ENCODE results near the gene CCDC158. TPM values are rescaled to one million over a fixed set of nuclear protein-coding genes. Genes with fewer than 3 reads are reported as not detected.
"Not testable (repeated sequence)": the region's sequence is repeated elsewhere in the genome, so short reads cannot be mapped to it uniquely, and the experiment has no call there.

Gene CCDC158
- total and polyA plus RNA-seq, 5 donors from 2014 or later, result not detected

GRCh38 chr4:76454073-76454472 lies 33.1 kb upstream of the CCDC158 start:
- not testable (repeated sequence) for H3K27ac ChIP-seq (ENCODE audit: insufficient read depth, low read length, poor library complexity, severe bottlenecking); H3K27ac Mint-ChIP-seq; H3K4me3 Mint-ChIP-seq; H3K27me3 Mint-ChIP-seq; H3K4me1 Mint-ChIP-seq; H3K27me3 ChIP-seq (ENCODE audit: control insufficient read depth, insufficient read depth, low read length); H3K4me3 ChIP-seq (ENCODE audit: low read depth, low read length); ATAC-seq (ENCODE audit: low read depth in 2 of 2); H3K9me3 Mint-ChIP-seq; H3K36me3 ChIP-seq (ENCODE audit: control insufficient read depth, insufficient read depth, low read length); H3K36me3 Mint-ChIP-seq; H3K4me1 ChIP-seq (ENCODE audit: control insufficient read depth, insufficient read depth, low read length, poor library complexity, severe bottlenecking); H3K9me3 ChIP-seq (ENCODE audit: control insufficient read depth in 2 of 2, low read length in 2 of 2); DNase-seq

DNA sequence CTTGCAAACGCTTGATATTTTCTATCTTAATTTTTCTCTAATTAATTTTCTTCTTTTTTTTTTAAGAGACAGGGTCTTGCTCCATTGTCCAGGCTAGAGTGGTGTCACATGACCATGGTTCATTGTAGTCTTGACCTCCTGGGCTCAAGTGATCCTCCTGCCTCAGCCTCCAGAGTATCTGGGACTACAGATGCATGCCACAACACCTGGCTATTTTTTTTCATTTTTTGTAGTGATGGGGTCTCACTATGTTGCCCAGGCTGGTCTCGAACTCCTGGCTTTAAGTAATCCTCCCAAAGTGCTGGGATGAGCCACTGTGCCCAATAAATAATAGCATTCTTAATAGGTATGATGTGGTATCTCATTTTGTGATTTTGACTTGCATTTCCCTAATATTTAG lies 32.3 kb upstream of the CCDC158 start:
- no peaks in the 10 kb centered on the region for H3K36me3 ChIP-seq (ENCODE audit: control insufficient read depth, insufficient read depth, low read length)
- H3K4me1 Mint-ChIP-seq, result no peaks in the 10 kb centered on the region
- H3K36me3 Mint-ChIP-seq, result no peaks in the 10 kb centered on the region
- H3K9me3 Mint-ChIP-seq, result peaks cover 0 to 3% (median 0%) of the 10 kb centered on the region in 7 donors
- H3K27ac Mint-ChIP-seq, result no peak overlapping the region
- peaks cover 8% of the 10 kb centered on the region for H3K27me3 Mint-ChIP-seq
- H3K4me1 ChIP-seq (ENCODE audit: control insufficient read depth, insufficient read depth, low read length, poor library complexity, severe bottlenecking), result no peaks in the 10 kb centered on the region
- H3K4me3 ChIP-seq (ENCODE audit: low read depth, low read length), result no peak overlapping the region
- no peaks in the 10 kb centered on the region for H3K9me3 ChIP-seq (ENCODE audit: control insufficient read depth in 2 of 2, low read length in 2 of 2)
- no peak for ATAC-seq (ENCODE audit: low read depth in 2 of 2)
- DNase-seq, result no peak
- H3K27me3 ChIP-seq (ENCODE audit: control insufficient read depth, insufficient read depth, low read length), result peaks cover 2% of the 10 kb centered on the region
- no peak overlapping the region for H3K4me3 Mint-ChIP-seq
- H3K27ac ChIP-seq (ENCODE audit: insufficient read depth, low read length, poor library complexity, severe bottlenecking), result no peak overlapping the region

DNA sequence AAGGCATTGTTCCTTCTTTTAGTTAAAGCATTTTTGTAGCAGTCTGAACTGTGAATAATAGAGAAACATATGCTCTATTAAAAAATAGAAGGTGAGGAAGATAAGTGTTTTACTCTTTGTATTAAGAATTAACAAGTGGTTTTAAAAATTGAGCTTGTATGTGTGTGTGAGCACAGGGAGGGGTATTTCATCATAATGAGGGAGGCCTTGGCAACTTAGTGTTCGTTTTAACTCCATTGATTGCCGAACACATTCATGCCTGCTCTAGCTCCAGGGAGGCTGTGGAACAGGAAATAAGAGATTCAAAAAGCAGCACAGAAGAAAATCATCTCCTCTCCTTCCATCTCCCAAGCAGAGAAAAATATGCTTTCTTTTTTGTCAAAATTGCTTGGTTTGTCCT lies 28.9 kb upstream of the CCDC158 start:
- H3K4me3 Mint-ChIP-seq, result no peak overlapping the region
- Histone ChIP-seq H3K9me3 (ENCODE audit: control insufficient read depth in 2 of 2, low read length in 2 of 2) (no peaks in the 10 kb centered on the region), H3K27me3 (ENCODE audit: control insufficient read depth, insufficient read depth, low read length) (peaks cover 3% of the 10 kb centered on the region), H3K27ac (ENCODE audit: insufficient read depth, low read length, poor library complexity, severe bottlenecking) (no peak overlapping the region), H3K4me3 (ENCODE audit: low read depth, low read length) (no peak overlapping the region), H3K36me3 (ENCODE audit: control insufficient read depth, insufficient read depth, low read length) (no peaks in the 10 kb centered on the region), H3K4me1 (ENCODE audit: control insufficient read depth, insufficient read depth, low read length, poor library complexity, severe bottlenecking) (no peaks in the 10 kb centered on the region)
- peaks cover 12% of the 10 kb centered on the region for H3K27me3 Mint-ChIP-seq
- no peaks in the 10 kb centered on the region for H3K36me3 Mint-ChIP-seq
- DNase-seq, result no peak
- no peaks in the 10 kb centered on the region for H3K4me1 Mint-ChIP-seq
- ATAC-seq (ENCODE audit: low read depth in 2 of 2), result no peak
- H3K9me3 Mint-ChIP-seq, result peaks cover 0 to 1% (median 0%) of the 10 kb centered on the region in 7 donors
- H3K27ac Mint-ChIP-seq, result no peak overlapping the region

DNA sequence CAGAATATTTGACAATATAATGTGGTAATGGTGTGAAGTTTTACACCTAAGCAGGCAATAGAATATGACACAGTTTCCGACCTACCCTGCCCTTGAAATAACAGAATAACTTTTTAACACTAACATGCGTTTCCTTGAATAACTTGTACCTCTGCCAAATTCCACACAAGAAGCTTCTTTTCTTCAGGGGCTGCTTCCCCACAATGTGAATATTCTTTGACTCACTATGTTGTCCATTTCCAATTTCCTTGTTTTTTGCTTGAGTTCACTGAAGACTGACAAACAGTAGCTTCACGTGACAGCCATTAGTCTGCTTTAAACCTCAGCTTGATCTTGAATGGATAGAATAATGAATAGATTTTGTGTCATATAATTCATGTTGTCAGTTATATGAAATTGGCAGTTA lies 28.4 kb upstream of the CCDC158 start:
- ATAC-seq (ENCODE audit: low read depth in 2 of 2), result no peak
- Mint-ChIP-seq H3K27me3 (peaks cover 12% of the 10 kb centered on the region), H3K27ac (no peak overlapping the region), H3K9me3 (peaks cover 0 to 1% (median 0%) of the 10 kb centered on the region in 7 donors), H3K36me3 (no peaks in the 10 kb centered on the region), H3K4me1 (no peaks in the 10 kb centered on the region), H3K4me3 (no peak overlapping the region)
- H3K27ac ChIP-seq (ENCODE audit: insufficient read depth, low read length, poor library complexity, severe bottlenecking), result no peak overlapping the region
- H3K9me3 ChIP-seq (ENCODE audit: control insufficient read depth in 2 of 2, low read length in 2 of 2), result no peaks in the 10 kb centered on the region
- H3K36me3 ChIP-seq (ENCODE audit: control insufficient read depth, insufficient read depth, low read length), result no peaks in the 10 kb centered on the region
- H3K27me3 ChIP-seq (ENCODE audit: control insufficient read depth, insufficient read depth, low read length), result peaks cover 3% of the 10 kb centered on the region
- H3K4me1 ChIP-seq (ENCODE audit: control insufficient read depth, insufficient read depth, low read length, poor library complexity, severe bottlenecking), result no peaks in the 10 kb centered on the region
- DNase-seq, result no peak
- no peak overlapping the region for H3K4me3 ChIP-seq (ENCODE audit: low read depth, low read length)

DNA sequence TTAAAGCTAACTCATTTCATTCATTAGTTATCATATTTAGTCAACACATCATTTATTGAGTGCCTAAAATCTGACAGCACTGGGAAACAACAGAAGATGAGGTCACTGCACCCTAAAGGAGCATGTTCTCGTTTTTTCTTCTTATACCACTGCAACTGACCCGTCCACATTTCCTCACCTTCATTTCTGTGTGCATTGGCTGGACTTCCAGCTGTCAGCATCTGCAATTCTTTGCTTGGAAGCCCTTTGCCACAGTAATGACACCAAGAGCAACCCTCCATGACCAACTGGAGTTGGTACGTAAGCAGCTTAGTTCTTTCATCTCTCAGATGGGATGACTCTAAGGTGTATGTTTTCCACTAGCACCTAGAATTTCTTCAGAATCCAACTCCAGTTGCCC lies 27.3 kb upstream of the CCDC158 start:
- H3K4me3 ChIP-seq (ENCODE audit: low read depth, low read length), result no peak overlapping the region
- peaks cover 12% of the 10 kb centered on the region for H3K27me3 Mint-ChIP-seq
- peaks cover 3% of the 10 kb centered on the region for H3K27me3 ChIP-seq (ENCODE audit: control insufficient read depth, insufficient read depth, low read length)
- no peak overlapping the region for H3K27ac ChIP-seq (ENCODE audit: insufficient read depth, low read length, poor library complexity, severe bottlenecking)
- peaks cover 0 to 1% (median 0%) of the 10 kb centered on the region in 7 donors for H3K9me3 Mint-ChIP-seq
- H3K4me1 ChIP-seq (ENCODE audit: control insufficient read depth, insufficient read depth, low read length, poor library complexity, severe bottlenecking), result no peaks in the 10 kb centered on the region
- no peak overlapping the region for H3K27ac Mint-ChIP-seq
- DNase-seq (no peak), ATAC-seq (ENCODE audit: low read depth in 2 of 2) (no peak)
- no peaks in the 10 kb centered on the region for H3K4me1 Mint-ChIP-seq
- no peaks in the 10 kb centered on the region for H3K36me3 Mint-ChIP-seq
- H3K9me3 ChIP-seq (ENCODE audit: control insufficient read depth in 2 of 2, low read length in 2 of 2), result no peaks in the 10 kb centered on the region
- H3K36me3 ChIP-seq (ENCODE audit: control insufficient read depth, insufficient read depth, low read length), result no peaks in the 10 kb centered on the region
- no peak overlapping the region for H3K4me3 Mint-ChIP-seq

- Mint-ChIP-seq H3K27ac (no peak overlapping the region), H3K4me1 (no peaks in the 10 kb centered on the region), H3K36me3 (no peaks in the 10 kb centered on the region), H3K4me3 (no peak overlapping the region), H3K9me3 (peaks cover 0 to 1% (median 0%) of the 10 kb centered on the region in 7 donors), H3K27me3 (peaks cover 9% of the 10 kb centered on the region)
- H3K27me3 ChIP-seq (ENCODE audit: control insufficient read depth, insufficient read depth, low read length), result peaks cover 3% of the 10 kb centered on the region
- no peak overlapping the region for H3K4me3 ChIP-seq (ENCODE audit: low read depth, low read length)
- ATAC-seq (ENCODE audit: low read depth in 2 of 2) (no peak), DNase-seq (no peak)
- no peak overlapping the region for H3K27ac ChIP-seq (ENCODE audit: insufficient read depth, low read length, poor library complexity, severe bottlenecking)
- no peaks in the 10 kb centered on the region for H3K9me3 ChIP-seq (ENCODE audit: control insufficient read depth in 2 of 2, low read length in 2 of 2)
- H3K36me3 ChIP-seq (ENCODE audit: control insufficient read depth, insufficient read depth, low read length), result no peaks in the 10 kb centered on the region
- no peaks in the 10 kb centered on the region for H3K4me1 ChIP-seq (ENCODE audit: control insufficient read depth, insufficient read depth, low read length, poor library complexity, severe bottlenecking)
Measured at GRCh38 chr4:76447393-76447851, 26.5 kb upstream of the CCDC158 start.

DNA sequence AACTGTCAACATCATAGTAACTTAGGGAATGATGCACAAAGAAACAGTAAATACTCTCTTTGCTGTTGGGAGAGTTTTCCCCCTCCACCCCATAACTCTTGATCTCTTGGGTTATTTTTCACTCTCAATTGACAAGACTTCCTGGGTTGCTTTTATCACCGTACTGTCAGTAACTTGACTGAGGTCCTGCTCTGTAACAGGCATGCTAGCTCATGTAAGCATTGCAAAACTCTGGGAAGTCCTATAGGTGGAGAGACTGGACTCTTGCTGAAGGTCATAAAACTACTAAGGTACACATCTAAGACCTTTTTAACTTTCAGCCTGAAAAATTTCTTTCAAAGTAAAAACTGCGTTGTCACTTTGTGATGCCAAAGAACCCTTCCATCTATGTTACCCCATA lies 25.0 kb upstream of the CCDC158 start:
- H3K27me3 Mint-ChIP-seq, result peaks cover 6% of the 10 kb centered on the region
- no peak for DNase-seq
- no peak overlapping the region for H3K4me3 ChIP-seq (ENCODE audit: low read depth, low read length)

GRCh38 chr4:76443376-76443775 lies 22.4 kb upstream of the CCDC158 start:
- Histone ChIP-seq H3K4me1 (ENCODE audit: control insufficient read depth, insufficient read depth, low read length, poor library complexity, severe bottlenecking) (no peaks in the 10 kb centered on the region), H3K9me3 (ENCODE audit: control insufficient read depth in 2 of 2, low read length in 2 of 2) (no peaks in the 10 kb centered on the region), H3K27me3 (ENCODE audit: control insufficient read depth, insufficient read depth, low read length) (peaks cover 3% of the 10 kb centered on the region), H3K27ac (ENCODE audit: insufficient read depth, low read length, poor library complexity, severe bottlenecking) (no peak overlapping the region), H3K4me3 (ENCODE audit: low read depth, low read length) (no peak overlapping the region), H3K36me3 (ENCODE audit: control insufficient read depth, insufficient read depth, low read length) (no peaks in the 10 kb centered on the region)
- DNase-seq (no peak), ATAC-seq (ENCODE audit: low read depth in 2 of 2) (no peak)
- Mint-ChIP-seq H3K36me3 (no peaks in the 10 kb centered on the region), H3K4me1 (no peaks in the 10 kb centered on the region), H3K27ac (no peak overlapping the region), H3K9me3 (peaks cover 0 to 2% (median 0%) of the 10 kb centered on the region in 7 donors), H3K27me3 (peaks cover 11% of the 10 kb centered on the region), H3K4me3 (no peak overlapping the region)

More for the DNA sequence above, 25.0 kb upstream of the CCDC158 start:
- no peak for ATAC-seq (ENCODE audit: low read depth in 2 of 2)
- no peaks in the 10 kb centered on the region for H3K36me3 ChIP-seq (ENCODE audit: control insufficient read depth, insufficient read depth, low read length)
- no peaks in the 10 kb centered on the region for H3K9me3 ChIP-seq (ENCODE audit: control insufficient read depth in 2 of 2, low read length in 2 of 2)
- H3K27me3 ChIP-seq (ENCODE audit: control insufficient read depth, insufficient read depth, low read length), result peaks cover 3% of the 10 kb centered on the region
- H3K27ac ChIP-seq (ENCODE audit: insufficient read depth, low read length, poor library complexity, severe bottlenecking), result no peak overlapping the region
- peaks cover 0 to 2% (median 0%) of the 10 kb centered on the region in 7 donors for H3K9me3 Mint-ChIP-seq
- no peak overlapping the region for H3K4me3 Mint-ChIP-seq
- H3K36me3 Mint-ChIP-seq, result no peaks in the 10 kb centered on the region
- H3K4me1 Mint-ChIP-seq, result no peaks in the 10 kb centered on the region
- H3K27ac Mint-ChIP-seq, result no peak overlapping the region
- H3K4me1 ChIP-seq (ENCODE audit: control insufficient read depth, insufficient read depth, low read length, poor library complexity, severe bottlenecking), result no peaks in the 10 kb centered on the region
